Stomach (tissue), 4 donors: ENCODE measurements around the gene SPINK1.

Experiments used
- CTCF ChIP-seq, 7 experiments: fragments of 450-650 bp in 4 of 7; fragments of 200-600 bp in 3 of 7; sonication (generic) in 3 of 7; IDR thresholded peaks; one replicate each; pipeline ENCODE4 v1.5.1; 2016 to 2019; ENCODE audit warnings: antibody characterized with exemption in 7 of 7, control low read depth in 2 of 7, mild to moderate bottlenecking in 1 of 7
- EP300 ChIP-seq: sonication (generic); formaldehyde crosslinking; IDR thresholded peaks from one replicate; pipeline ENCODE4 v1.6.1; 2017; ENCODE audit warnings: antibody characterized with exemption
- POLR2A ChIP-seq, 4 donors: fragments of 450-650 bp; IDR thresholded peaks; one replicate each; pipeline ENCODE4 v1.6.1; 2016; ENCODE audit warnings: antibody characterized with exemption in 4 of 4, control low read depth in 2 of 4, mild to moderate bottlenecking in 1 of 4, moderate library complexity in 1 of 4
- POLR2AphosphoS5 ChIP-seq, 3 donors: sonication (generic); formaldehyde crosslinking; IDR thresholded peaks; one replicate each; pipeline ENCODE4 v1.6.1; 2016; ENCODE audit warnings: antibody characterized with exemption in 3 of 3

- TF ChIP-seq EP300 (no peak), POLR2AphosphoS5 (IDR thresholded peaks at IDR 0.05) (no peak), CTCF (IDR thresholded peaks at IDR 0.05) (no peak), POLR2A (IDR thresholded peaks at IDR 0.05) (no peak)
Observed at GRCh38 chr5:147813696-147814095, 17.8 kb downstream of the SPINK1 start.
